ENCODE measurements around the gene CASP7. TPM values are rescaled to one million over a fixed set of nuclear protein-coding genes. Genes with fewer than 3 reads are reported as not detected.
"Not testable (repeated sequence)": the region's sequence is repeated elsewhere in the genome, so short reads cannot be mapped to it uniquely, and the experiment has no call there.

Gene CASP7
- total RNA-seq, 2 donors from 2014 or later, result 6.1 to 19.8 TPM

DNA sequence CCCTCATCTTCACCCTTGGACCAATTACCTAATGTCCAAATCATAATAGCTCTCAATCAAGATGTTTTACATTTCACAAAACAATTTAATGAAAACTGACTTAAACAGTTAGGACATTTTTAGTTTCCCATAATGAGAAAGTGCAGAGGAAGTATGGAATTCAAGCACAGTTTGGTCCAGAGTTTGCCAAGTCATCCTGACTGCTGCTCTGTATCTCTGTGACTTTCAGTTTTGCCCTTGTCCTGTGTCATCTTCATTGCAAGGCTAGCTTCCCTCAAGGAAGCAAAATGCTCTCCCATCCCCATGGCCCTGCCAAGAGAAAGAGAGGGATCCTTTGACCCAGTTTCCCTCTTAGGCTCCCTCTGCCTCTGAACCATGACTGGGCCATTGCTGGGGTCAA is 63.9 kb downstream of the CASP7 start:
- no peak for ATAC-seq (replicated peaks)
- Mint-ChIP-seq H3K27ac (no peak overlapping the region), H3K4me3 (no peak overlapping the region), H3K4me1 (no peaks in the 10 kb centered on the region), H3K9me3 (no peaks in the 10 kb centered on the region), H3K36me3 (ENCODE audit: low read depth) (no peaks in the 10 kb centered on the region), H3K27me3 (peaks cover 11% of the 10 kb centered on the region)

DNA sequence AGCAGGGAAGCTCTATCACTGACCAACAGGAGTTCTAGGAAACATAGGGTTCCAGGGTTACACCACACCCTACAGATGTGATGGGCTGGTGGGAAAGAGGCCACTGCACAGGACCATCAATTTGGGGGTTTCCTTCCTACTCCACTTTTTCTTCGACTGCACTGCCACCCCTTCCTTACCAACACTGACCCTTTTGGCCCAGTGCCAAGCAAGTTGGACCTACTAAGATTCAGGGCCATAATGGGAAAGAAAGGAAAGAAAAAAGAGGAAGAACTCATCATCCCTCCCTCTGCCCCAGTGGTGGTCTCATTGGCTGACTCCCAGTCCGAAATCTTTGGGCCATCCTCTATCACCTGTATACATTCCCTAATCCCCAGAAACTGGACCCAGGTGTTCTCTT is 65.7 kb downstream of the CASP7 start:
- Mint-ChIP-seq H3K27ac (no peak overlapping the region), H3K4me1 (no peaks in the 10 kb centered on the region), H3K4me3 (no peak overlapping the region), H3K36me3 (ENCODE audit: low read depth) (no peaks in the 10 kb centered on the region), H3K9me3 (no peaks in the 10 kb centered on the region), H3K27me3 (peaks cover 11% of the 10 kb centered on the region)
- no peak for ATAC-seq (replicated peaks)

GRCh38 chr10:113746217-113746957 is 66.7 kb downstream of the CASP7 start:
- Mint-ChIP-seq H3K4me1 (no peaks in the 10 kb centered on the region), H3K9me3 (no peaks in the 10 kb centered on the region), H3K4me3 (no peak overlapping the region), H3K27me3 (peaks cover 16% of the 10 kb centered on the region), H3K36me3 (ENCODE audit: low read depth) (no peaks in the 10 kb centered on the region), H3K27ac (no peak overlapping the region)
- ATAC-seq (replicated peaks), result no peak

- H3K9me3 Mint-ChIP-seq, result no peaks in the 10 kb centered on the region
- peaks cover 22% of the 10 kb centered on the region for H3K27me3 Mint-ChIP-seq
- no peaks in the 10 kb centered on the region for H3K4me1 Mint-ChIP-seq
- H3K36me3 Mint-ChIP-seq (ENCODE audit: low read depth), result no peaks in the 10 kb centered on the region
- ATAC-seq (replicated peaks), result no peak
- H3K4me3 Mint-ChIP-seq, result no peak within 1 kb of the TSS
- no peak within 1 kb of the TSS for H3K27ac Mint-ChIP-seq
These were observed 71.5 kb downstream of the CASP7 start, which contains the start of gene PLEKHS1 for GRCh38 chr10:113751181-113751732. PLEKHS1 (plus strand) TSS chr10:113751682; CDS start chr10:113755278, 3,596 bp downstream.

DNA sequence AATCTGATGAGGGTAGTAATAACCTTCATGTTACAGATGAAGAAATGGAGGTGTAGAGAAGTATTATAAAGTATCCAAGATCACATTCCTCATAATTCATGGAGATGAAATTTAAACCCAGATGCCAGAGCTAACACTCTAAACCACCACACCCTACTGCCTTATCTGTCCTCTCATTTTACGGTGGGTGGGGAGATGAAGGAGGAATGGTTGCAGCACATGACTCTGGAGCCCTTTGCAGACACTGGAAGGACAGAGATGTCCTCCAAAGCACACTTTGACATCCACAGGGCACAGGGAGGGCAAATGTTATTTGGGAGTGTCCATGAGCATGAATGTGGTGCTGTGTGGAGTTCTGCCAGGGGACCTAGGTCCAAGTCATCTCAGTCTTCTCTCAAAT is 72.8 kb downstream of the CASP7 start:
- Mint-ChIP-seq H3K9me3 (no peaks in the 10 kb centered on the region), H3K4me3 (no peak overlapping the region), H3K27me3 (peaks cover 19% of the 10 kb centered on the region), H3K4me1 (no peaks in the 10 kb centered on the region), H3K36me3 (ENCODE audit: low read depth) (no peaks in the 10 kb centered on the region), H3K27ac (no peak overlapping the region)
- no peak for ATAC-seq (replicated peaks)

DNA sequence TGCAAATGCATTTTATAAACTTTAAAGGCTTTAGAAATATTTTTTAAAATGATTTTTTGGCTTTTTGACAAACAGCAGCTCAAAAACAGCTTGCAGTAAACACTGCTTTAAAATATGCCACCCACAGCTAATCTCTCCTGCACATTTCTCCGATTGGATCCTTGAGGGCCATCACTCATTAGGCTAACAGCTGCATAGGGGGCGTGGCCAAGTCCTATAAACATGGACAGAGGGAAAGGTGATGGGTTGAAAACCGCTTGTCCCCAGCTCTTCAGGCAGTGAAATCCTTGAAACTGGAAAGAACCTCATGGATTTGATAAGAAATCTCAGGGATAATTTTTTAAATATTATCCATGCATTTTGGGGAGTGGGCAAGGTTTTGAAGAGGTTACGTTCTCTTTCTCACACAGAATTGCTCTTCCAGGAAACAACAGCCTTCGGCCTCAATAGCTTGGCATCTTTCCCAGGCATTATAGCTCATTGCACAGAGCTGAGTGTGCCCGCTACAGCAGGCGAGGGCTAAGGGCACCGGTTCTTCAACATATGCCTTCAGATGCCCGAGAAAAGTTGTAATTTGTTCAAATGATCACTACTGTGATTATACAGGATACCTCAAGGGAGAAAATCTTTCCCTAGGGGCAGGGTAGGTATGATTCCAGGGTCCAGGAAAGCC is 73.4 kb downstream of the CASP7 start:
- Mint-ChIP-seq H3K4me3 (no peak overlapping the region), H3K27ac (no peak overlapping the region), H3K4me1 (no peaks in the 10 kb centered on the region), H3K9me3 (no peaks in the 10 kb centered on the region), H3K36me3 (ENCODE audit: low read depth) (no peaks in the 10 kb centered on the region), H3K27me3 (peaks cover 18% of the 10 kb centered on the region)
- no peak for ATAC-seq (replicated peaks)

DNA sequence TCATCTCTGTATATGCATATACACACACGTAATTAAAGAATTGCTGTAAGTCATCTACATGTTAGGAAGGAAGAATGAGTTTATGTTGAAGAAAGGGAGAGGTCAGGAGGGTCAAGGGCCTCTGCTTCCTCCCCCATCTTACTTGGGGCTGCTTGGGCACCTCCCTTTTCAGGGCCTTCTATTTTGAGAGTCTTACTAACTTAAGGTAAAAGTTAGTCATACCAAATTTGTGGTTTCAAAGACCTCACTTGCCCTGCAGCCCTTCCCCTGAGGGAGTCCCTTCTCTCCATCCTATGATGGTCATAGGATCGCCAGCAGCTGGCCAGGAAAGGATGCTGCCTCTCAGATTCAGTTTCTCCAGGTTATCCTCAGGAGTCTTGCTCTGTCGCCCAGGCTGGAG is 74.4 kb downstream of the CASP7 start:
- Mint-ChIP-seq H3K4me1 (no peaks in the 10 kb centered on the region), H3K27me3 (peaks cover 18% of the 10 kb centered on the region), H3K36me3 (ENCODE audit: low read depth) (no peaks in the 10 kb centered on the region), H3K4me3 (no peak overlapping the region), H3K9me3 (no peaks in the 10 kb centered on the region), H3K27ac (no peak overlapping the region)
- peak; percentile 14 for ATAC-seq (replicated peaks)

GRCh38 chr10:113754768-113755167 is 75.1 kb downstream of the CASP7 start:
- H3K36me3 Mint-ChIP-seq (ENCODE audit: low read depth), result no peaks in the 10 kb centered on the region
- ATAC-seq (replicated peaks), result no peak
- no peak overlapping the region for H3K4me3 Mint-ChIP-seq
- no peak overlapping the region for H3K27ac Mint-ChIP-seq
- H3K4me1 Mint-ChIP-seq, result no peaks in the 10 kb centered on the region
- H3K9me3 Mint-ChIP-seq, result no peaks in the 10 kb centered on the region
- peaks cover 18% of the 10 kb centered on the region for H3K27me3 Mint-ChIP-seq

- ATAC-seq (replicated peaks), result no peak
- Mint-ChIP-seq H3K27ac (no peak overlapping the region), H3K4me3 (no peak overlapping the region), H3K27me3 (peaks cover 14% of the 10 kb centered on the region), H3K9me3 (no peaks in the 10 kb centered on the region), H3K36me3 (ENCODE audit: low read depth) (no peaks in the 10 kb centered on the region), H3K4me1 (no peaks in the 10 kb centered on the region)
These were observed 77.3 kb downstream of the CASP7 start for GRCh38 chr10:113756940-113757543.

GRCh38 chr10:113762083-113762482 is 82.4 kb downstream of the CASP7 start:
- H3K36me3 Mint-ChIP-seq (ENCODE audit: low read depth), result no peaks in the 10 kb centered on the region
- H3K27ac Mint-ChIP-seq, result no peak overlapping the region
- no peak overlapping the region for H3K4me3 Mint-ChIP-seq
- H3K27me3 Mint-ChIP-seq, result peaks cover 6% of the 10 kb centered on the region
- H3K4me1 Mint-ChIP-seq, result no peaks in the 10 kb centered on the region
- peaks cover 5% of the 10 kb centered on the region for H3K9me3 Mint-ChIP-seq
- no peak for ATAC-seq (replicated peaks)

DNA sequence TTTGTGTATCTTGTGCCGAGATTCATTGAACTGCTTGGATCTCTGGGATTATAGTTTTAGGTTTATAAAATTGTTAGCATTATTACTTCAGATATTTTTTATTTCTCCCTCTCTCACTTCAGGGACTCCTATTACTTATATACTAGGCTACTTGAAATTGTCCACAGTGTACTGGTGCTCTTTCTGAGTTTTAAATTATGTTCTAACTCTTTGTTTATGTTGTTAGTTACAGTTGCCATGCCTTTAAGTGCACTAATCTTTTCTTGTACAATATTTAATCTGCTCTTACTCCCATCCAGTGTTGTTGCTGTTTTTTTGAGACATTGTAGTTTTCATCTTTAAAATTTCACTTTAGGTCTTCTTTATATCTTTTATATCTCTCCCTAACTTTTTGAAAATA is 84.9 kb downstream of the CASP7 start:
- Mint-ChIP-seq H3K36me3 (ENCODE audit: low read depth) (no peaks in the 10 kb centered on the region), H3K9me3 (peaks cover 5% of the 10 kb centered on the region), H3K4me3 (no peak overlapping the region), H3K27ac (no peak overlapping the region), H3K27me3 (peaks cover 26% of the 10 kb centered on the region), H3K4me1 (no peaks in the 10 kb centered on the region)
- no peak for ATAC-seq (replicated peaks)

GRCh38 chr10:113765910-113766309 is 86.2 kb downstream of the CASP7 start:
- Mint-ChIP-seq H3K9me3 (peaks cover 5% of the 10 kb centered on the region), H3K4me3 (no peak overlapping the region), H3K36me3 (ENCODE audit: low read depth) (no peaks in the 10 kb centered on the region), H3K4me1 (no peaks in the 10 kb centered on the region), H3K27me3 (peaks cover 36% of the 10 kb centered on the region), H3K27ac (no peak overlapping the region)
- no peak for ATAC-seq (replicated peaks)

DNA sequence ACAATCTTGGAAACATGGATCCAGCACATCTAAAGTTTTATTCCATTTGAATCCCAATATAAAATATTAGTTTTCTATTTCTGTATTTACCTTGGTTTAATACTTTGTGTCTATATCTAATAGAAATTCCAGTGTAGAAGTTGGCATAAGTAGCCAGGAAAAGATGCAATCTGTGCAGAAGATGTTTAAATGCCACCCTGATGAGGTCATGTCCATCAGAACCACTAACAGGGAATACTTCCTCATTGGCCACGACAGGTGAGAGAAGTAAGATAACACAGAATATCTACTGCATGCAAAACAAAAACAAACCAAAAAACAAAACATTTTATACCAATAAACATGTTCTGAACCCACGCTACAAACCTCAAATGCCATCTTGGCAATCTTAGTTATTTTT is 87.5 kb downstream of the CASP7 start:
- Mint-ChIP-seq H3K9me3 (peaks cover 5% of the 10 kb centered on the region), H3K27ac (no peak overlapping the region), H3K36me3 (ENCODE audit: low read depth) (no peaks in the 10 kb centered on the region), H3K4me3 (no peak overlapping the region), H3K27me3 (peaks cover 42% of the 10 kb centered on the region), H3K4me1 (no peaks in the 10 kb centered on the region)
- ATAC-seq (replicated peaks), result no peak

DNA sequence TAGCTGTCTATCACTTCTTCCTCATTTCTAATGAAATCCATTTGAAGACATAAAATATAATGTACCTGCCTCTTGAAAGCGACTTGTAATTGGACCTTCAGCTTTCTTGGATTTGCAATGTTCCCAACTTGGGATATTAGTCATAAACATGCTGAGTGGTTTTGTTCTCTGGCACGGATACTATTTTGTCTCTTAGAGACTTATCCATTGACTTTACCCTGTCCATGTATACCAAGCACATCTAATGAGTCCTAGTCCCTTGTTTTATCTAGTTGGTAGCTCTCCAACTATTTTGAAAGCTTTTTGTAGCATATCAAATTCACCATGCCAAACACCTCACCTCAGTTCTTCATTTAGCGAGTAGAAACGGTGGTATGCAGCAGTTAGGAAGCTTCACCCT is 90.6 kb downstream of the CASP7 start:
- Mint-ChIP-seq H3K27ac (no peak overlapping the region), H3K36me3 (ENCODE audit: low read depth) (no peaks in the 10 kb centered on the region), H3K9me3 (no peaks in the 10 kb centered on the region), H3K27me3 (peaks cover 43% of the 10 kb centered on the region), H3K4me1 (no peaks in the 10 kb centered on the region), H3K4me3 (no peak overlapping the region)
- ATAC-seq (replicated peaks), result no peak

DNA sequence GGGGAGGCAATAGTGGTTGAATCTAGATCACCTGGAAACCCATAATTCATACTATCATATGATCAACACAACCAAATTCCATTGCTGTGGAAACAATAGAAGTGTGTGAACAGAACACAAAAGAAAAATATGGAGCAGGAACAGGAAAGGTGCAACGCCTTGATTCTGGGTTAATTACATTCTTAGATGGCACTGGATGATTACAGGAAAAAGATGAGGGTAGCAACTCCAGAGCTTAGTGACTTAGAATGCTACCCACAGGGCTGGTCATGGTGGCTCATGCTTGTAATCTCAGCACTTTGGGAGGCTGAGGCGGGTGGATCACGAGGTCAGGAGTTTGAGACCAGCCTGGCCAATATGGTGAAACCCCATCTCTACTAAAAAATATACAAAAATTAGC is 91.4 kb downstream of the CASP7 start:
- not testable (repeated sequence) for ATAC-seq (replicated peaks); H3K27ac Mint-ChIP-seq; H3K4me3 Mint-ChIP-seq; H3K4me1 Mint-ChIP-seq; H3K36me3 Mint-ChIP-seq (ENCODE audit: low read depth); H3K9me3 Mint-ChIP-seq
- peaks cover 40% of the 10 kb centered on the region for H3K27me3 Mint-ChIP-seq
